Measurements from ENCODE around the gene IL12RB1. TPM values are rescaled to one million over a fixed set of nuclear protein-coding genes. Genes with fewer than 3 reads are reported as not detected.

IL12RB1 gene
- total and polyA plus RNA-seq, 10 of the 15 experiments (the other 5 are each of a cell fraction or from before 2014, with no cell fraction given): 2.8 to 29.9 (median 17.6) TPM

DNA sequence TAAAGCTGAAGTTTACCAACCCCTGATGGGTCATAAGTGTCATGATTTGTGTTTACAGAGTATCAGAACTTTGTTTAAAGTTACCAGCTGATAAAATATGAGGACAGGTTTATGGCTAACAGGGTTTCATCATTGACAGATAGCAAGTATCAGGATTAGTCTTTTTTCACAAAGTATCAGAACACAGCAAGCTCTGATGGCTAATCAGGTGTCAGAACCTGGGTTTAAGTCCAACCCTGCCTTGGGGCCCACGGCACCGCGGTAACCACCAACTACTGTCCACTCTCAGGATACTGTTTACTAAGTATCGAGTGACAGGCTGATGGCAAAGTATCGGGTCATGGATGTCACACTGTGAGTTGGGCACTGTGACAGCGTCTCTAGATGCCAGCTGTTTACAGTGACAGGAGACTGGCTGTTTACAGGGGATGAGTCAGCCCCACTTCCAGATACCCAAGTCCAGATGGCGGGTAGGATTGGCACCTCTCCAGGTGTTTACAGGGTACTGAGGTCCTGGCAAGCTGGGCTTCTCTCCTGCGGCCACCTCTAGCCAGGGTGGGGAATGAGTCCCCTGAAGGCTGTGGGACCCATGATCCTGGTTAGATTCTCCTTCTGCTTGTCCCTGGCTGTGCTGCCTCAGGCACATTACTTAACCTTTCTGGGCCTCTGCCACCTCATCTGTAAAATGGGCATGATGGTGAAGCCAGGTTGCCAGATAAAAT is 57.0 kb downstream of the IL12RB1 start:
- ChIA-PET SMC1A (ENCODE audit: uncharacterized antibody, unreplicated experiment) (no interaction called here), CTCF (interaction anchor here (0.8 kb wide), 1 partner anchor 222 kb away, joined by 3 read pairs; no protein-coding TSS in a partner anchor), POLR2A (interaction anchor here (1.4 kb wide), 1 partner anchor 19 kb away, joined by 3 read pairs; no protein-coding TSS in a partner anchor), RAD21 (ENCODE audit: unreplicated experiment) (interaction anchor here (1.3 kb wide), 1 partner anchor 15 kb away, joined by 3 read pairs; no protein-coding TSS in a partner anchor)
- no TSS peak for BruUV-seq (replicated peaks)
- 0 out of 2 replicates have a peak, but pooled peaks have one; percentile 30 for TF ChIP-seq ZNF384 (IDR thresholded peaks at IDR 0.05; ENCODE audit: borderline replicate concordance, low read depth, low read length)
- TF ChIP-seq, protein P1, sequence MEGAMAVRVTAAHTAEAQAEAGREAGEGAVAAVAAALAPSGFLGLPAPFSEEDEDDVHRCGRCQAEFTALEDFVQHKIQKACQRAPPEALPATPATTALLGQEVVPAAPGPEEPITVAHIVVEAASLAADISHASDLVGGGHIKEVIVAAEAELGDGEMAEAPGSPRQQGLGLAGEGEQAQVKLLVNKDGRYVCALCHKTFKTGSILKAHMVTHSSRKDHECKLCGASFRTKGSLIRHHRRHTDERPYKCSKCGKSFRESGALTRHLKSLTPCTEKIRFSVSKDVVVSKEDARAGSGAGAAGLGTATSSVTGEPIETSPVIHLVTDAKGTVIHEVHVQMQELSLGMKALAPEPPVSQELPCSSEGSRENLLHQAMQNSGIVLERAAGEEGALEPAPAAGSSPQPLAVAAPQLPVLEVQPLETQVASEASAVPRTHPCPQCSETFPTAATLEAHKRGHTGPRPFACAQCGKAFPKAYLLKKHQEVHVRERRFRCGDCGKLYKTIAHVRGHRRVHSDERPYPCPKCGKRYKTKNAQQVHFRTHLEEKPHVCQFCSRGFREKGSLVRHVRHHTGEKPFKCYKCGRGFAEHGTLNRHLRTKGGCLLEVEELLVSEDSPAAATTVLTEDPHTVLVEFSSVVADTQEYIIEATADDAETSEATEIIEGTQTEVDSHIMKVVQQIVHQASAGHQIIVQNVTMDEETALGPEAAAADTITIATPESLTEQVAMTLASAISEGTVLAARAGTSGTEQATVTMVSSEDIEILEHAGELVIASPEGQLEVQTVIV (IDR thresholded peaks at IDR 0.05; ENCODE audit: borderline replicate concordance, partially characterized antibody): no peak
- intact Hi-C loops (cut with micrococcal nuclease; ENCODE audit: unreplicated experiment): no loop called here
- no peaks in the 10 kb centered on the region for H3K9me3 ChIP-seq (replicated peaks; ENCODE audit: control insufficient read depth, insufficient read depth, low read length)
- no peaks in the 10 kb centered on the region for H4K20me1 ChIP-seq (ENCODE audit: control insufficient read depth, insufficient read depth)
- in situ Hi-C loops (cut with MboI): no loop called here
- no peaks in the 10 kb centered on the region for H3K36me3 ChIP-seq (ENCODE audit: control insufficient read depth in 2 of 2, insufficient read depth in 2 of 2, low read length in 1 of 2)
- no peak overlapping the region for H3K9ac ChIP-seq (ENCODE audit: control insufficient read depth, insufficient read depth, low read length)
- FAIRE-seq (no peak), DNase-seq (ENCODE audit: low read depth, low spot score) (no peak), ATAC-seq (no peak; the same call in 2 of the 3 replicates)
- WGBS (ENCODE audit: insufficient coverage, insufficient replicate concordance, low lambda C conversion rate, missing lambda C conversion rate): 74% methylated on average over 8 of the region's 8 CpGs
- no peak overlapping the region for H3K4me3 ChIP-seq
- no peaks in the 10 kb centered on the region for H3K4me1 ChIP-seq (ENCODE audit: control insufficient read depth, insufficient read depth, low read length)
- no peaks in the 10 kb centered on the region for H3K27me3 ChIP-seq (replicated peaks in 1 of 2; ENCODE audit: control insufficient read depth in 2 of 2, insufficient read depth in 2 of 2, low read length in 1 of 2)
- no peak overlapping the region for H2AFZ ChIP-seq (ENCODE audit: control insufficient read depth, low read depth, low read length)
- no peaks in the 10 kb centered on the region for H3K79me2 ChIP-seq (ENCODE audit: control insufficient read depth, insufficient read depth, low read length)
- H3K27ac ChIP-seq (ENCODE audit: control insufficient read depth, insufficient read depth): no peak overlapping the region
- no peak overlapping the region for H3K4me2 ChIP-seq (ENCODE audit: control insufficient read depth, insufficient read depth)

DNA sequence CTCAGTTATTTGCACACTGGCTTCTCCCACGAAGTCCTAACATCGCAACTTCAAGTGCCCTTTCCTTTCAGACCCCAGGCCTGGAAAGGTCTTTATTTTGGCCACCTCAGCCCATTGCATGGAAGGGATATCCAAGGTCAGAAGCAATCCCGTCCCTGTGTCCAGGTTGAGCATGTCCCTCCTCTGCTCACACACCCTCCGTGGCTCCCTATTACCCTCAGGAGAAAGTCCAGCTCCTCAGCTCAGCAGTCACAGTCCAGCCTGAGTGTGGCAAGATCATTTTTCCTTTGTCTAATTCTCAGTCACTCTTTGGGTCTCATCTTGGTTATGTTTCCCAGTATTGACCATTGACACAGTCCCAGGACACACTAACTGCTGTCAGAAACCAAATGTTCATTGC is 59.6 kb downstream of the IL12RB1 start:
- H3K79me2 ChIP-seq (ENCODE audit: control insufficient read depth, insufficient read depth, low read length): peaks cover 7% of the 10 kb centered on the region
- peaks cover 8% of the 10 kb centered on the region for H3K4me1 ChIP-seq (ENCODE audit: control insufficient read depth, insufficient read depth, low read length)
- no peaks in the 10 kb centered on the region for H3K36me3 ChIP-seq (ENCODE audit: control insufficient read depth in 2 of 2, insufficient read depth in 2 of 2, low read length in 1 of 2)
- DNase-seq (ENCODE audit: low read depth, low spot score) (no peak), FAIRE-seq (no peak), ATAC-seq (no peak)
- H3K4me2 ChIP-seq (ENCODE audit: control insufficient read depth, insufficient read depth): no peak overlapping the region
- no TSS peak for BruUV-seq (replicated peaks)
- no peak overlapping the region for H3K27ac ChIP-seq (ENCODE audit: control insufficient read depth, insufficient read depth)
- ChIA-PET SMC1A (ENCODE audit: uncharacterized antibody, unreplicated experiment) (no interaction called here), POLR2A (interaction anchor here (0.5 to 1.3 kb wide), 4 partner anchors 17 to 727 kb away, joined by 3 to 5 read pairs (median 4); no protein-coding TSS in a partner anchor), RAD21 (ENCODE audit: unreplicated experiment) (no interaction called here), CTCF (interaction anchor here (1.0 kb wide), 1 partner anchor 141 kb away, joined by 3 read pairs; no protein-coding TSS in a partner anchor)
- H3K9ac ChIP-seq (ENCODE audit: control insufficient read depth, insufficient read depth, low read length): no peak overlapping the region
- in situ Hi-C loops (cut with MboI) (no loop called here), intact Hi-C loops (cut with micrococcal nuclease; ENCODE audit: unreplicated experiment) (no loop called here)
- no peak overlapping the region for H3K4me3 ChIP-seq
- no peak overlapping the region for H2AFZ ChIP-seq (ENCODE audit: control insufficient read depth, low read depth, low read length)
- H3K9me3 ChIP-seq (replicated peaks; ENCODE audit: control insufficient read depth, insufficient read depth, low read length): no peaks in the 10 kb centered on the region
- WGBS (ENCODE audit: insufficient coverage, insufficient replicate concordance, low lambda C conversion rate, missing lambda C conversion rate): 78% methylated on average over 4 of the region's 4 CpGs
- H4K20me1 ChIP-seq (ENCODE audit: control insufficient read depth, insufficient read depth): no peaks in the 10 kb centered on the region
- no peaks in the 10 kb centered on the region for H3K27me3 ChIP-seq (replicated peaks in 1 of 2; ENCODE audit: control insufficient read depth in 2 of 2, insufficient read depth in 2 of 2, low read length in 1 of 2)
- TF ChIP-seq, protein P2, sequence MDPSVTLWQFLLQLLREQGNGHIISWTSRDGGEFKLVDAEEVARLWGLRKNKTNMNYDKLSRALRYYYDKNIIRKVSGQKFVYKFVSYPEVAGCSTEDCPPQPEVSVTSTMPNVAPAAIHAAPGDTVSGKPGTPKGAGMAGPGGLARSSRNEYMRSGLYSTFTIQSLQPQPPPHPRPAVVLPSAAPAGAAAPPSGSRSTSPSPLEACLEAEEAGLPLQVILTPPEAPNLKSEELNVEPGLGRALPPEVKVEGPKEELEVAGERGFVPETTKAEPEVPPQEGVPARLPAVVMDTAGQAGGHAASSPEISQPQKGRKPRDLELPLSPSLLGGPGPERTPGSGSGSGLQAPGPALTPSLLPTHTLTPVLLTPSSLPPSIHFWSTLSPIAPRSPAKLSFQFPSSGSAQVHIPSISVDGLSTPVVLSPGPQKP (IDR thresholded peaks at IDR 0.05; ENCODE audit: low read depth, low read length): no peak
- no peak for TF ChIP-seq ZBED1 (IDR thresholded peaks at IDR 0.05; ENCODE audit: borderline replicate concordance)
- TF ChIP-seq, protein P3, sequence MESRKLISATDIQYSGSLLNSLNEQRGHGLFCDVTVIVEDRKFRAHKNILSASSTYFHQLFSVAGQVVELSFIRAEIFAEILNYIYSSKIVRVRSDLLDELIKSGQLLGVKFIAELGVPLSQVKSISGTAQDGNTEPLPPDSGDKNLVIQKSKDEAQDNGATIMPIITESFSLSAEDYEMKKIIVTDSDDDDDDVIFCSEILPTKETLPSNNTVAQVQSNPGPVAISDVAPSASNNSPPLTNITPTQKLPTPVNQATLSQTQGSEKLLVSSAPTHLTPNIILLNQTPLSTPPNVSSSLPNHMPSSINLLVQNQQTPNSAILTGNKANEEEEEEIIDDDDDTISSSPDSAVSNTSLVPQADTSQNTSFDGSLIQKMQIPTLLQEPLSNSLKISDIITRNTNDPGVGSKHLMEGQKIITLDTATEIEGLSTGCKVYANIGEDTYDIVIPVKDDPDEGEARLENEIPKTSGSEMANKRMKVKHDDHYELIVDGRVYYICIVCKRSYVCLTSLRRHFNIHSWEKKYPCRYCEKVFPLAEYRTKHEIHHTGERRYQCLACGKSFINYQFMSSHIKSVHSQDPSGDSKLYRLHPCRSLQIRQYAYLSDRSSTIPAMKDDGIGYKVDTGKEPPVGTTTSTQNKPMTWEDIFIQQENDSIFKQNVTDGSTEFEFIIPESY (IDR thresholded peaks at IDR 0.05): no peak
- no peak for TF ChIP-seq TARDBP (IDR thresholded peaks at IDR 0.05; ENCODE audit: borderline replicate concordance)
- TF ChIP-seq IKZF1 (conservative IDR thresholded peaks at IDR 0.05): no peak
- no peak for TF ChIP-seq ZNF274 (IDR thresholded peaks at IDR 0.05; ENCODE audit: insufficient read depth, insufficient read length)
- no peak for TF ChIP-seq KDM1A (IDR thresholded peaks at IDR 0.05; ENCODE audit: borderline replicate concordance)
- TF ChIP-seq EGR1 (IDR thresholded peaks at IDR 0.05; ENCODE audit: borderline replicate concordance in 1 of 2, low read depth in 2 of 2, low read length in 2 of 2): no peak

Measured in GM12878 (cell line).